Stomach smooth muscle (tissue), 2 donors: ENCODE data around the gene PITX1.

Experiments used
- H3K27ac ChIP-seq: one replicate; pipeline ENCODE4 v1.7.0; 2013; ENCODE audit warnings: mild to moderate bottlenecking, low read length, inconsistent platforms
- H3K27me3 ChIP-seq, 2 donors: one replicate each; pipeline ENCODE4 v1.7.0; 2013; ENCODE audit warnings: low read length in 2 of 2; ENCODE audit not compliant: insufficient read depth in 2 of 2, control insufficient read depth in 1 of 2
- H3K36me3 ChIP-seq, 2 donors: one replicate each; pipeline ENCODE4 v1.7.0; 2013; ENCODE audit warnings: low read length in 2 of 2; ENCODE audit not compliant: control insufficient read depth in 2 of 2, insufficient read depth in 2 of 2
- H3K4me1 ChIP-seq: one replicate; pipeline ENCODE4 v1.7.0; 2013; ENCODE audit warnings: low read length; ENCODE audit not compliant: control insufficient read depth, insufficient read depth
- H3K4me3 ChIP-seq, 2 donors: one replicate each; pipeline ENCODE4 v1.7.0; 2013; ENCODE audit warnings: low read length in 2 of 2
- H3K9ac ChIP-seq, 2 donors: one replicate each; pipeline ENCODE4 v1.7.0; 2013; ENCODE audit warnings: low read length in 2 of 2, mild to moderate bottlenecking in 1 of 2
- H3K9me3 ChIP-seq, 2 donors: one replicate each; pipeline ENCODE4 v1.7.0; 2013; ENCODE audit warnings: low read length in 2 of 2; ENCODE audit not compliant: control insufficient read depth in 2 of 2
- donor health status: healthy.
- donor health status: Pancreatic carcinoma.

The PITX1 gene

GRCh38 chr5:135041726-135042125, 7.7 kb upstream of the PITX1 start:
- H3K27me3 ChIP-seq, result peaks cover 70 to 84% of the 10 kb centered on the region in 2 donors
- no peak overlapping the region for H3K9ac ChIP-seq
- no peaks in the 10 kb centered on the region for H3K36me3 ChIP-seq
- peaks cover 20% of the 10 kb centered on the region for H3K4me1 ChIP-seq
- no peaks in the 10 kb centered on the region for H3K9me3 ChIP-seq
- no peak overlapping the region for H3K4me3 ChIP-seq
- no peak overlapping the region for H3K27ac ChIP-seq

- H3K4me3 ChIP-seq, result no peak overlapping the region
Observed at GRCh38 chr5:135041145-135041587, 7.1 kb upstream of the PITX1 start.

GRCh38 chr5:135040333-135041144, 6.5 kb upstream of the PITX1 start:
- Histone ChIP-seq H3K4me3 (no peak overlapping the region), H3K36me3 (no peaks in the 10 kb centered on the region), H3K9ac (no peak overlapping the region), H3K27ac (no peak overlapping the region), H3K27me3 (peaks cover 72 to 89% of the 10 kb centered on the region in 2 donors), H3K4me1 (peaks cover 20% of the 10 kb centered on the region), H3K9me3 (no peaks in the 10 kb centered on the region)

More at GRCh38 chr5:135041145-135041587, 7.1 kb upstream of the PITX1 start:
- peaks cover 20% of the 10 kb centered on the region for H3K4me1 ChIP-seq
- no peak overlapping the region for H3K27ac ChIP-seq
- H3K27me3 ChIP-seq, result peaks cover 73 to 85% of the 10 kb centered on the region in 2 donors
- no peaks in the 10 kb centered on the region for H3K9me3 ChIP-seq
- no peaks in the 10 kb centered on the region for H3K36me3 ChIP-seq
- H3K9ac ChIP-seq, result no peak overlapping the region

GRCh38 chr5:135040034-135040332, 6.0 kb upstream of the PITX1 start:
- Histone ChIP-seq H3K27ac (no peak overlapping the region), H3K27me3 (peaks cover 72 to 91% of the 10 kb centered on the region in 2 donors), H3K4me1 (peaks cover 20% of the 10 kb centered on the region), H3K9me3 (no peaks in the 10 kb centered on the region), H3K4me3 (no peak overlapping the region), H3K36me3 (no peaks in the 10 kb centered on the region), H3K9ac (no peak overlapping the region)

- Histone ChIP-seq H3K27me3 (peaks cover 72 to 91% of the 10 kb centered on the region in 2 donors), H3K4me3 (peak overlapping the region in 1 of 2 donors; percentile 47), H3K9ac (no peak overlapping the region)
Observed at GRCh38 chr5:135039271-135040033, 5.4 kb upstream of the PITX1 start.

GRCh38 chr5:135038813-135039270, 4.8 kb upstream of the PITX1 start:
- H3K36me3 ChIP-seq, result no peaks in the 10 kb centered on the region
- peak overlapping the region in 1 of 2 donors; percentile 47 for H3K4me3 ChIP-seq
- H3K27me3 ChIP-seq, result peaks cover 68 to 88% of the 10 kb centered on the region in 2 donors
- H3K27ac ChIP-seq, result no peak overlapping the region
- no peak overlapping the region for H3K9ac ChIP-seq
- peaks cover 20% of the 10 kb centered on the region for H3K4me1 ChIP-seq
- no peaks in the 10 kb centered on the region for H3K9me3 ChIP-seq

More at GRCh38 chr5:135039271-135040033, 5.4 kb upstream of the PITX1 start:
- Histone ChIP-seq H3K27ac (no peak overlapping the region), H3K9me3 (no peaks in the 10 kb centered on the region), H3K36me3 (no peaks in the 10 kb centered on the region), H3K4me1 (peaks cover 20% of the 10 kb centered on the region)

- peaks cover 69 to 90% of the 10 kb centered on the region in 2 donors for H3K27me3 ChIP-seq
- no peaks in the 10 kb centered on the region for H3K9me3 ChIP-seq
- no peak overlapping the region for H3K27ac ChIP-seq
- H3K36me3 ChIP-seq, result no peaks in the 10 kb centered on the region
- H3K9ac ChIP-seq, result no peak overlapping the region
- H3K4me1 ChIP-seq, result peaks cover 25% of the 10 kb centered on the region
- H3K4me3 ChIP-seq, result no peak overlapping the region
Observed at GRCh38 chr5:135038205-135038812, 4.3 kb upstream of the PITX1 start.

- Histone ChIP-seq H3K4me3 (no peak overlapping the region), H3K27me3 (peaks cover 71 to 90% of the 10 kb centered on the region in 2 donors), H3K9me3 (no peaks in the 10 kb centered on the region), H3K36me3 (no peaks in the 10 kb centered on the region), H3K4me1 (peaks cover 32% of the 10 kb centered on the region), H3K9ac (no peak overlapping the region), H3K27ac (no peak overlapping the region)
Observed at GRCh38 chr5:135037519-135038204, 3.6 kb upstream of the PITX1 start.

- H3K27ac ChIP-seq, result no peak overlapping the region
- no peaks in the 10 kb centered on the region for H3K9me3 ChIP-seq
- no peaks in the 10 kb centered on the region for H3K36me3 ChIP-seq
- H3K9ac ChIP-seq, result no peak overlapping the region
- peaks cover 78 to 95% of the 10 kb centered on the region in 2 donors for H3K27me3 ChIP-seq
- H3K4me3 ChIP-seq, result no peak overlapping the region
- peaks cover 36% of the 10 kb centered on the region for H3K4me1 ChIP-seq
Observed at GRCh38 chr5:135036405-135036804, 2.4 kb upstream of the PITX1 start.

- H3K4me1 ChIP-seq, result peaks cover 43% of the 10 kb centered on the region
- H3K27ac ChIP-seq, result no peak overlapping the region
- H3K27me3 ChIP-seq, result peaks cover 79 to 95% of the 10 kb centered on the region in 2 donors
- H3K9ac ChIP-seq, result no peak overlapping the region
- no peak overlapping the region for H3K4me3 ChIP-seq
- no peaks in the 10 kb centered on the region for H3K36me3 ChIP-seq
- H3K9me3 ChIP-seq, result no peaks in the 10 kb centered on the region
Observed at GRCh38 chr5:135035678-135036030, 1.6 kb upstream of the PITX1 start.
